Adipocyte (in vitro differentiated cells): ENCODE data around the gene VSIG2.
"Not testable (repeated sequence)": the region's sequence is repeated elsewhere in the genome, so short reads cannot be mapped to it uniquely, and the experiment has no call there.

Source experiments
- DNase-seq: peaks from one replicate; pipeline ENCODE4 v3.0.0-alpha.2; 2015; ENCODE audit warnings: low read depth
- H3K27me3 ChIP-seq: replicated peaks from 2 replicates; pipeline ENCODE4 v1.7.0; 2013; ENCODE audit warnings: mild to moderate bottlenecking, low read length, moderate library complexity; ENCODE audit not compliant: control insufficient read depth, insufficient read depth
- H3K36me3 ChIP-seq: 2 replicates; pipeline ENCODE4 v1.7.0; 2013; ENCODE audit warnings: low read length, mild to moderate bottlenecking, moderate library complexity; ENCODE audit not compliant: control insufficient read depth, insufficient read depth, severe bottlenecking
- H3K4me1 ChIP-seq: 2 replicates; pipeline ENCODE4 v1.7.0; 2013; ENCODE audit warnings: mild to moderate bottlenecking, low read length, moderate library complexity; ENCODE audit not compliant: control insufficient read depth, insufficient read depth
- H3K4me3 ChIP-seq: 2 replicates; pipeline ENCODE4 v1.7.0; 2013; ENCODE audit warnings: mild to moderate bottlenecking, low read length, moderate library complexity
- H3K9ac ChIP-seq: 2 replicates; pipeline ENCODE4 v1.7.0; 2013; ENCODE audit warnings: mild to moderate bottlenecking, low read length, moderate library complexity
- H3K9me3 ChIP-seq: 2 replicates; pipeline ENCODE4 v1.7.0; 2013; ENCODE audit warnings: mild to moderate bottlenecking, low read length, moderate library complexity; ENCODE audit not compliant: control insufficient read depth

VSIG2 gene

DNA sequence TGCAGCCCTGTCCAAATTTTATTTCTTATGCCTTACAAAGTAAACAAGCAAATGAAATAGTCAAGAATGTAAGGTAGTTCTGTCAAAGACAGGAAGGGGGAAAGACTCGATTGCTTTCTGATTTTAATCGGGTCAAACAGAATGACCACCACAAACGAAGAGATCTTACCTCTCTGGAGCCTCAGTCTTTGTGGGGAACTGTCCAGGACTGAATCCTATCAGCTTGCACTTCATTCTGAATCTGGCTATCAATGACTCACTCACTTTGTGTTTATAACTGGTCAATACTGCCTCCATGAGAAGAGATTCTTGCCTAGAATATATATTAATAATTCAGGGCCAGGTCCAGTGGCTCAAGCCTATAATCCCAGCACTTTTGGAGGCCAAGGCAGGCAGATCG is 30.9 kb upstream of the VSIG2 start:
- Histone ChIP-seq H3K36me3 (no peaks in the 10 kb centered on the region), H3K9me3 (no peaks in the 10 kb centered on the region), H3K4me3 (no peak overlapping the region), H3K27me3 (no peaks in the 10 kb centered on the region), H3K4me1 (peaks cover 5% of the 10 kb centered on the region), H3K9ac (no peak overlapping the region)
- no peak for DNase-seq

DNA sequence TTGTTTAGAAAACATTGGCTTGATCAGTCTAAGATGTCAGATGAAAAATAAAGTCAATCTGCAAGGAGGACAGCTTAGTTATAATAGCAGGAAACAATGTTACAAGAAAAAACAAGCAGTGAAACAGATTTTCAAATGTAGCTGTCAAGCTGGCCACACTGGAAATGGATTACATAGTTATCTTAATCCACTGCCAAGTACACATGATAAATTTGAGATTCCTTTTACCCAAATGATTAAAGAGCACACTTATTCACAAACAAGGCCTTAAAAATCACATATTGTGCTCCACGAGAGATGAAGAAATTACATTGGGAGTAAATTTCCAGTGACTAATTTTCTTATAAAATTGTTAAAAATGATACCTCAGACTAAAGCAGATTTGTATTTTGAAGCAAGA is 27.5 kb upstream of the VSIG2 start:
- peak overlapping the region; percentile 14 for H3K9ac ChIP-seq
- H3K9me3 ChIP-seq = no peaks in the 10 kb centered on the region
- H3K4me1 ChIP-seq = peaks cover 11% of the 10 kb centered on the region
- H3K36me3 ChIP-seq = no peaks in the 10 kb centered on the region
- DNase-seq = no peak
- no peaks in the 10 kb centered on the region for H3K27me3 ChIP-seq
- H3K4me3 ChIP-seq = no peak overlapping the region

DNA sequence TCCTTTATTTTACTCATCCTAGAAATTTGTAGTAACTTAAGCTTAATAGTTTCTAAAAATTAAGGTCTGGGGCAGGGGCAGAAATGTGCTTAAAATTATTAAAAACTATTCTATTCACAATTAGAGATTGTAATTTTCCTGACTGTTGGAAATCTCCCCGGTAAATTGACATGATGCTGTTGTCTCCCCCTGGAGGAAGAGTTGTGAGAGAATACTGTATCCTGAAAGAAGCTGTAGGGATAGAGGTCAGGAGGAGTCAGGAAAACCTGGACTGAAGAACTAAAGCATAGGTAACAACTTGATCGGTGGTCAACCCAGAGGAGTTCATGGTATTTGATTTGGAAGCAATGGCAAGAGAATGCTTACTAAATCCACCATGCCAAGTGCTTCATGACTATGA is 26.2 kb upstream of the VSIG2 start:
- H3K36me3 ChIP-seq = no peaks in the 10 kb centered on the region

DNA sequence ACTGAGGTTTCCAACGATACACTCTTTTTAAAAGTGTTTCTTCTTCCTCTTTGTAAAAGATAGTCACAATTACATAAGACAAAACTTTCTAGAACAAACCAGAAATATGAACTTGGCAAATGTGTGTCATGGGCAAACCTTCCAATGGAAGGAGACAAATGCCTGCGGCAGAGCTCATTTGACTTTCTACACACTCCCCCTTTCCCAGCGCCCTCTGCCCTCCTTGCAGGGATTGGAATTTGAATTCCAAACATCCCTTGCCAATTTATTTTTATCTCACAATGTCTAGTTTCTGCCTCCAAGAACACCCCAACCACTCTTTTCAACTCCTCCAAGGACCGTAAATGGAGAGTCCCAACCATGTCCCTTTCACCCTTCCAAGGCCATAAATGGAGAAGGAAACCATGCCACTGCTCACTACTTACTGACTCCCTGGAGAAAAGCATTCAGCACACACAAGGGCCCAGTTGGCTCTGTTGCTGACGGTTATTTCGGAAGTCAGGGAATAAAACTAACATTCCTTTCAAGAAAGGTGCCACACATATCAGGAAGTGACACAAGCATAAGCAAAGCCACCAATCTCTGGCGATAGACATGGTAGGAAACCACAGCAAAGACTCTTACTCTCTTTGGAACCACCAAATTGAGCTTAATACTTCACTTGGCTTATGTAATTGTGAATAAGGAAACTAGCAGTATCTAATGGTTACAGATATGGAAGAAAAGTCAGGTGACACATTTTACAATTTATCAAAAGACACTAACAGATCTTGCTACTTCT is 25.0 kb upstream of the VSIG2 start:
- H3K9me3 ChIP-seq = no peaks in the 10 kb centered on the region
- no peaks in the 10 kb centered on the region for H3K27me3 ChIP-seq
- H3K36me3 ChIP-seq = no peaks in the 10 kb centered on the region
- no peak overlapping the region for H3K4me3 ChIP-seq
- peaks cover 11% of the 10 kb centered on the region for H3K4me1 ChIP-seq
- no peak for DNase-seq
- no peak overlapping the region for H3K9ac ChIP-seq

More for the DNA sequence above, 26.2 kb upstream of the VSIG2 start:
- H3K4me3 ChIP-seq = no peak overlapping the region
- no peak overlapping the region for H3K9ac ChIP-seq
- peaks cover 11% of the 10 kb centered on the region for H3K4me1 ChIP-seq
- no peaks in the 10 kb centered on the region for H3K27me3 ChIP-seq
- no peaks in the 10 kb centered on the region for H3K9me3 ChIP-seq
- no peak for DNase-seq

DNA sequence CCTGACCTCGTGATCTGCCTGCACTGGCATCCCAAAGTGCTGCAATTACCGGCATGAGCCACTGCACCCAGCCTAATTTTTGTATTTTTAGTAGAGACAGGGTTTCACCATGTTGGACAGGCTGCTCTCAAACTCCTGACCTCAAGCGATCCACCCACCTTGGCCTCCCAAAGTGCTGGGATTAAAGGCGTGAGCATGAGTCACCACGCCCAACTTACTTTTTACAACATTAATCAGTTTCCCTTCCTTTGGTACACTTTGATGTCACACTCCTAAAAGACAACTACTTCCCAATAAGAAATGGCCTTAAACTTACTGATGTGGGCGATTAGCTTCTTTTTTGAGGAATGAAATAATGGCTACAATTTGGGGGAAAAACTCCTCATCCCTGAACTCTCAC is 18.9 kb upstream of the VSIG2 start:
- not testable (repeated sequence) for H3K36me3 ChIP-seq, H3K27me3 ChIP-seq, H3K4me3 ChIP-seq, DNase-seq, H3K9me3 ChIP-seq, H3K9ac ChIP-seq
- peaks cover 13% of the 10 kb centered on the region for H3K4me1 ChIP-seq

DNA sequence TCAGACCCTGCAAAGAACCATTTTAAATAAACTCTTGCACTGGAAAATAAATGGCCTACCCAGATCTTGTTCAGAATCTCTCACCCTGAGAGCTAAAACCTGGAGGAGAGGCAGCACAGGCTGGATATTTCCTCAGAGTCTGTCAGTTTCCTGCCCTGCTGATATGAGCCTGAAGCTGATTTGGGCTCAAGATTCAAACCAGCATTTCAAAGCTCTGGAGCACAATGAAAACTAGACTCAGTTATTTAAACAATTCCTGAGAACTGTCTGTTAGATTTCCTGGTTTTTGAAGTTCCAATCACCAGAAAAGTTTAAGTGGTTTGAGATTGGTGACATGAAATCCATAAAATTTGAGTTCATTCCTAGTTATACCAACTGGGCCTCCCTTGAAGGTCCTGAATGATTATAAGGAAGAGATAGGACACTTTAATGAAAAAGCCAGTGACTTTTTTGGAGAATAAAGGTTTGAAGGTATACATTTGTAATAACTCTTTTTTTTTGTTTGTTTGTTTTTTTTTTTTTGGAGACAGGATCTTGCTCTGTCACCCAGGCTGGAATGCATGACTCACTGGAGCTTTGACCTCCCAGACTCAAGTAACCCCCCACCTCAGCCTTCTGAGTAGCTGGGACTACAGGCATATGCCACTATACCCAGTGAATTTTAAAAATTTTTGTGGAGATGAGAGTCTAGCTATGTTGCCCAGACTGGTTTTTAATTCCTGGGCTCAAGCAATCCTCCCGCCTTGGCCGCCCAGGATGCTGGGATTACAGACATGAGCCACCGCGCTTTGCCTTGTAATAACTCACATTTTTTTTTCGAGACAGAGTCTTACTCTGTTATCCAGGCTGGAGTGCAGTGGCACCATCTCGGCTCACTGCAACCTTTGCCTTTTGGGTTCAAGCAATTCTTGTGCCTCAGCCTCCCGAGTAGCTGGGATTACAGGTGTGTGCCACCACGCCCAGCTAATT is 18.0 kb upstream of the VSIG2 start:
- peaks cover 6% of the 10 kb centered on the region for H3K36me3 ChIP-seq
- DNase-seq = peak; percentile 44

DNA sequence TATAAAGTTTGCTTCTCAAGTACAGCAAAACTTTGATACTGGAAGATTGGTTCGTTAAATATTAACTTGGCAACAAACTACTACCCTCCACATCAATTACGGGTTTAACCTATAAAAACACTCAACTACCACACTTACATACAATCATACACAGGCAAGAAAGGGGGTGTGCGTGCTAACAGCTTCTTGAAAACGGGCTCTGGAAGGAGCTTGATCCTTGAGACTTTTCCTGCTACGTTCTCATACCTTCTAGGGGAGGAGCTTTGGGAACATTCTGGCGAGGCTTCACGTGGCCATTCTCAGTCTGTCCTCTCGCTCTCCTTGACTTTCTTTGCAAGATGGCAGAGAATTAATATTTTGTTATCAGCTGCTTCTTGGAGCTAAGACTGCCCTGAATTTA is 16.9 kb upstream of the VSIG2 start:
- Histone ChIP-seq H3K4me1 (peaks cover 13% of the 10 kb centered on the region), H3K9ac (no peak overlapping the region), H3K36me3 (peaks cover 9% of the 10 kb centered on the region), H3K9me3 (no peaks in the 10 kb centered on the region), H3K27me3 (no peaks in the 10 kb centered on the region), H3K4me3 (no peak overlapping the region)
- no peak for DNase-seq

More for the DNA sequence above, 18.0 kb upstream of the VSIG2 start:
- H3K27me3 ChIP-seq = no peaks in the 10 kb centered on the region
- no peak overlapping the region for H3K4me3 ChIP-seq
- peaks cover 13% of the 10 kb centered on the region for H3K4me1 ChIP-seq
- peak overlapping the region; percentile 46 for H3K9ac ChIP-seq
- H3K9me3 ChIP-seq = no peaks in the 10 kb centered on the region

DNA sequence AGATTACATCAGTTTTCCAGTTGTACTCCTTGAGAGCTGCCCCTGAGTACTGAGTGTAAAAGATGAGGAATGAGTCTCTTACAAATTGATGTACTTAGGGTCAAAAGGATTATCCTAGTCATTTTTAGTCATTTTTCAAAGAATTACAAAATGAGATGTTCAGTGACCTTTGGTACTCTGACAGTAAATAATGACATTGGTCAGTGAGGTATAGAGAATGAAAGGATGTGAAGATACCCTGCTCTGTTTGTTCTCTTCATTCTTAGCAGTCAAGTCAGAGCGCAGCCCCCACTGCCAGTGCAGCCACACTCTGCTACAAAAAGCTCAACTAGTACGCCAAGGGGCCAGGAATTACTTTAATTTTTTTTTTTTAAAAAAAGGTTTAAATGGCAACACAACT is 14.1 kb upstream of the VSIG2 start:
- H3K9me3 ChIP-seq = no peaks in the 10 kb centered on the region
- peaks cover 23% of the 10 kb centered on the region for H3K27me3 ChIP-seq
- DNase-seq = no peak
- H3K9ac ChIP-seq = no peak overlapping the region
- peaks cover 21% of the 10 kb centered on the region for H3K4me1 ChIP-seq
- no peak overlapping the region for H3K4me3 ChIP-seq
- H3K36me3 ChIP-seq = peaks cover 9% of the 10 kb centered on the region

DNA sequence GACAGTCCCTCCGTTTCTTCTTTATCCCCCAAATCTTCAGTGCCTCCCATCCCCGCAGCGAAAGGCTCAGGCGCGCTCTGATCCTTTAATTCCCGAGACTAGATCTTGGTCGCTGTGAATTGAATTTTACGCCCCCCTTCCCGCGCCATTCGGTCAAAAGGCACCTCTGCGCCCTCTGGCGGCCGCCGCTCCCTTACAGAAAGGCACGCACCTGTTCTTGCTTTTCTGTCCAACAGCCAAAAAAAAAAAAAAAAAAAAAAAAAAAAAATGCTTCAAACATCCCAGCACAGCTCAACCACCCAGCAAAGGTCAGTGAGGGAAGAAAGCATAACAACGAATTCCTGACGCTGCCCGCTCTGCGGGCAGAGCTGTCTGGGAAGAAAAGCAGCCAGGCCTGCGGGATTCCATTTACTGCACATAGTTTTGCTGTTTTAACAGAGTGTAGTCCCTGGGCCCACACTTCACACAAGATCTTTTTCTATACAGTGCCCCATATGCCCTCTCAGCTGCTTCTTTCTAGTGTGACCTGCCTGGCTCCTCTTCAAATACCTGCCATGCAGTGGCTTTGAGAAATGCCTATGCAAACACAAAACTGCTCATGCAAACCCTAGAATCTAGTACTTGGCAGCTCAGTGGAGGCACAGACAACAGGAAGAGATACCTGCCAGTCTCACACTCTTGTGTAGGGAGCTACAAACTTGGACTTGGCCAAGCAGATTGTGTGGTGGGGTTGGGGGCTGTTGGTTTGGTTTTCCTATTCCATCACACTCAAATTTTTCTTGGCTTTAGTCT is 11.3 kb upstream of the VSIG2 start:
- Histone ChIP-seq H3K9ac (no peak overlapping the region), H3K4me3 (peak overlapping the region; percentile 77), H3K27me3 (peaks cover 50% of the 10 kb centered on the region), H3K36me3 (peaks cover 9% of the 10 kb centered on the region), H3K4me1 (peaks cover 14% of the 10 kb centered on the region), H3K9me3 (no peaks in the 10 kb centered on the region)
- peak; percentile 85 for DNase-seq

DNA sequence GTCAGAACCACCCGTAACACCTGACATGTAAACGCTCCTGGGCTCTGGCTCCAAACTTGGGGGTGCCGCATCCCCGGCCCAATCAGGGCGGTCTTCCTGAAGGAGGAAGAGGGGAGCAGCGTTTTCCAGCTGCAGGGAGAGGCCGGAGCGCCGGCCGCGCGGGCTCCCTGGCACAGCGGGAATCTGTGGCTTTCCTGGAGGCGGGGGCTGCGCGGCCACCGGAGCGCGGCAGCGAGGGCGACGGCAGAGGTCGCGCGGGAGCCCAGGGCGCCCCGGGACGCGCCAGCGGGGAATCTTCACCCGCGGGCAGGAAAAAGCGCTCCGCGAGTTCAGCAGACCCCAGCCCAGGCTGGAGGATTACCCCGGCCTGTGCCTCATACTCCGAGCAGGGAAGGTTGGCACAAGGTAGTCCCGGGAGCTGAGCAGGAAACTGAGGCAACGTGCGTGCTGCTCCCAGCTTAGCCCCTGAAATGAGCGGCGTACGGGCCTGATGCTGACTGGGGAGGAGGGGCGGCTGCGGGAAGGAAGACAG is 10.6 kb upstream of the VSIG2 start:
- Histone ChIP-seq H3K27me3 (peaks cover 54% of the 10 kb centered on the region), H3K9ac (no peak overlapping the region), H3K9me3 (no peaks in the 10 kb centered on the region), H3K36me3 (peaks cover 9% of the 10 kb centered on the region), H3K4me1 (peaks cover 16% of the 10 kb centered on the region), H3K4me3 (peak overlapping the region; percentile 77)
- DNase-seq = peak; percentile 23
